GM23248 (cell line): ENCODE results near the gene TXNRD2. TPM values are rescaled to one million over a fixed set of nuclear protein-coding genes. Genes with fewer than 3 reads are reported as not detected.

Experiments used
- DNase-seq: peaks from one replicate; pipeline ENCODE4 v3.0.0-alpha.2; 2015
- H2AFZ ChIP-seq: fragments of 200-600 bp; sonication (generic); 2 replicates; pipeline ENCODE4 v1.6.1; 2016; ENCODE audit warnings: antibody characterized with exemption
- H3F3A ChIP-seq: fragments of 200-600 bp; sonication (generic); 2 replicates; pipeline ENCODE4 v1.6.1; 2016; ENCODE audit warnings: mild to moderate bottlenecking, antibody characterized with exemption, mixed run types; ENCODE audit not compliant: insufficient read depth
- H3K27ac ChIP-seq: fragments of 200-600 bp; sonication (generic); 2 replicates; pipeline ENCODE4 v1.5.1; 2016; ENCODE audit warnings: mild to moderate bottlenecking
- H3K27me3 ChIP-seq: fragments of 200-600 bp; sonication (generic); replicated peaks from 2 replicates; pipeline ENCODE4 v1.6.1; 2016; ENCODE audit warnings: mild to moderate bottlenecking; ENCODE audit not compliant: insufficient read depth
- H3K36me3 ChIP-seq: fragments of 200-600 bp; sonication (generic); 2 replicates; pipeline ENCODE4 v1.6.1; 2016; ENCODE audit warnings: low read depth, mild to moderate bottlenecking
- H3K4me1 ChIP-seq: fragments of 200-600 bp; sonication (generic); 2 replicates; pipeline ENCODE4 v1.6.1; 2016; ENCODE audit warnings: mild to moderate bottlenecking; ENCODE audit not compliant: insufficient read depth
- H3K4me2 ChIP-seq: fragments of 200-600 bp; sonication (generic); one replicate; pipeline ENCODE4 v1.6.1; 2016; ENCODE audit warnings: mild to moderate bottlenecking; ENCODE audit not compliant: unreplicated experiment
- H3K4me3 ChIP-seq: fragments of 200-600 bp; sonication (generic); 2 replicates; pipeline ENCODE4 v1.5.1; 2016; ENCODE audit warnings: mild to moderate bottlenecking
- H3K79me2 ChIP-seq: fragments of 200-600 bp; sonication (generic); 2 replicates; pipeline ENCODE4 v1.6.1; 2016; ENCODE audit warnings: mild to moderate bottlenecking; ENCODE audit not compliant: insufficient read depth
- H3K9ac ChIP-seq: fragments of 200-600 bp; sonication (generic); 2 replicates; pipeline ENCODE4 v1.6.1; 2016; ENCODE audit warnings: mild to moderate bottlenecking
- H3K9me2 ChIP-seq: fragments of 200-600 bp; sonication (generic); 2 replicates; pipeline ENCODE4 v1.6.1; 2016; ENCODE audit warnings: mixed run types, mild to moderate bottlenecking, moderate library complexity; ENCODE audit not compliant: insufficient read depth
- H3K9me3 ChIP-seq: fragments of 200-600 bp; sonication (generic); one replicate; pipeline ENCODE4 v1.6.1; 2017; ENCODE audit warnings: low read depth
- H4K20me1 ChIP-seq: fragments of 200-600 bp; sonication (generic); 2 replicates; pipeline ENCODE4 v1.6.0; 2016; ENCODE audit not compliant: insufficient read depth
- EZH2 ChIP-seq: fragments of 200-600 bp; sonication (generic); IDR thresholded peaks from 2 replicates; pipeline ENCODE4 v1.6.1; 2018; ENCODE audit warnings: antibody characterized with exemption, mild to moderate bottlenecking; ENCODE audit not compliant: insufficient read depth, poor library complexity, severe bottlenecking
- EZH2phosphoT487 ChIP-seq: fragments of 200-600 bp; sonication (generic); IDR thresholded peaks from 2 replicates; pipeline ENCODE4 v1.6.1; 2018; ENCODE audit warnings: antibody characterized with exemption, moderate library complexity, mild to moderate bottlenecking, low read depth; ENCODE audit not compliant: insufficient read depth
- WGBS, 2 experiments: methylation state at CpG; one replicate each; pipeline ENCODE4 v1.1.6; 2015 to 2017; ENCODE audit warnings: low lambda C conversion rate in 2 of 2, low coverage in 1 of 2; ENCODE audit errors: missing lambda C conversion rate in 2 of 2; 5-methylcytosine and 5-hydroxymethylcytosine counted together
- in situ Hi-C: fragments of 300-500 bp; cut with MboI; formaldehyde crosslinking; loops from 2 replicates; pipeline ENCODE4 v1.15.0; 2020
- polyA plus RNA-seq: library from polyadenylated mRNA; unstranded; fragments of >200 nt; fragmentation: Nextera tagmentation; extraction: Ambion mirVana; gene quantifications from 2 replicates; pipeline ENCODE4 v1.2.1, GENCODE V29; 2016
- total RNA-seq: library from RNA; depleted of rRNA; stranded (reverse); fragments of >200 nt; shearing (Covaris generic); gene quantifications from 2 replicates; pipeline ENCODE4 v1.2.3, GENCODE V29; 2014

The TXNRD2 gene
- total and polyA plus RNA-seq, 2 experiments from 2014 or later, result 20.1 to 24.8 TPM

GRCh38 chr22:19891317-19892256 lies 50.0 kb downstream of the TXNRD2 start:
- Histone ChIP-seq H3K79me2 (peaks cover 10% of the 10 kb centered on the region; the same call in 1 of the 2 replicates), H3K4me2 (peak overlapping the region; percentile 60), H4K20me1 (no peaks in the 10 kb centered on the region), H3K9ac (peak overlapping the region; percentile 25; the same call in 1 of the 2 replicates), H2AFZ (no peak overlapping the region), H3K4me3 (no peak overlapping the region), H3K27me3 (no peaks in the 10 kb centered on the region), H3K4me1 (peaks cover 35% of the 10 kb centered on the region), H3K9me2 (no peaks in the 10 kb centered on the region), H3K27ac (peak overlapping the region; percentile 35), H3K9me3 (no peaks in the 10 kb centered on the region), H3F3A (0 out of 2 replicates have a peak, but pooled peaks cover 4% of the 10 kb centered on the region), H3K36me3 (no peaks in the 10 kb centered on the region)
- DNase-seq, result peak; percentile 92
- in situ Hi-C loops, result no loop called here
- 49 to 51% methylated on average over 32 of the region's 32 CpGs for WGBS, 2 experiments
- TF ChIP-seq EZH2 (no peak), EZH2phosphoT487 (no peak)

GRCh38 chr22:19890502-19891316 lies 50.9 kb downstream of the TXNRD2 start:
- no peaks in the 10 kb centered on the region for H3K27me3 ChIP-seq
- H3K9me3 ChIP-seq, result no peaks in the 10 kb centered on the region
- peak overlapping the region; percentile 60 for H3K4me2 ChIP-seq
- H3K4me3 ChIP-seq, result no peak overlapping the region
- 0 out of 2 replicates have a peak, but pooled peaks cover 4% of the 10 kb centered on the region for H3F3A ChIP-seq
- no peak for TF ChIP-seq EZH2phosphoT487
- no peak for TF ChIP-seq EZH2
- H3K9me2 ChIP-seq, result no peaks in the 10 kb centered on the region
- WGBS, 2 experiments, result 79 to 91% methylated on average over 19 to 20 of the region's 20 CpGs
- no peak for DNase-seq
- no peaks in the 10 kb centered on the region for H3K36me3 ChIP-seq
- peak overlapping the region; percentile 25; the same call in 1 of the 2 replicates for H3K9ac ChIP-seq
- H3K27ac ChIP-seq, result peak overlapping the region; percentile 12; the same call in 1 of the 2 replicates
- H2AFZ ChIP-seq, result no peak overlapping the region
- in situ Hi-C loops, result no loop called here
- peaks cover 10% of the 10 kb centered on the region; the same call in 1 of the 2 replicates for H3K79me2 ChIP-seq
- no peaks in the 10 kb centered on the region for H4K20me1 ChIP-seq
- H3K4me1 ChIP-seq, result peaks cover 39% of the 10 kb centered on the region

- Histone ChIP-seq H3K79me2 (peaks cover 10% of the 10 kb centered on the region; the same call in 1 of the 2 replicates), H3K27me3 (no peaks in the 10 kb centered on the region), H3K36me3 (no peaks in the 10 kb centered on the region), H4K20me1 (no peaks in the 10 kb centered on the region), H3K27ac (no peak overlapping the region), H3K9ac (no peak overlapping the region), H2AFZ (no peak overlapping the region), H3K4me2 (no peak overlapping the region), H3K9me3 (no peaks in the 10 kb centered on the region), H3K9me2 (no peaks in the 10 kb centered on the region), H3K4me3 (no peak overlapping the region), H3F3A (0 out of 2 replicates have a peak, but pooled peaks cover 4% of the 10 kb centered on the region), H3K4me1 (peaks cover 39% of the 10 kb centered on the region)
- no peak for DNase-seq
- WGBS, 2 experiments, result 89 to 93% methylated on average over 9 of the region's 9 CpGs
- no peak for TF ChIP-seq EZH2
- no peak for TF ChIP-seq EZH2phosphoT487
- in situ Hi-C loops, result no loop called here
Observed at GRCh38 chr22:19889951-19890350, 51.7 kb downstream of the TXNRD2 start.

- Histone ChIP-seq H3K9me2 (no peaks in the 10 kb centered on the region), H3K4me3 (no peak overlapping the region), H3K79me2 (peaks cover 10% of the 10 kb centered on the region; the same call in 1 of the 2 replicates), H3K36me3 (no peaks in the 10 kb centered on the region), H3K4me2 (no peak overlapping the region), H3K9ac (no peak overlapping the region), H3K27me3 (no peaks in the 10 kb centered on the region), H3F3A (0 out of 2 replicates have a peak, but pooled peaks cover 4% of the 10 kb centered on the region), H2AFZ (no peak overlapping the region), H3K4me1 (peaks cover 39% of the 10 kb centered on the region), H4K20me1 (no peaks in the 10 kb centered on the region), H3K27ac (no peak overlapping the region), H3K9me3 (no peaks in the 10 kb centered on the region)
- no peak for DNase-seq
- in situ Hi-C loops, result no loop called here
- WGBS, 2 experiments, result 90 to 95% methylated on average over 16 to 17 of the region's 17 CpGs
- no peak for TF ChIP-seq EZH2
- no peak for TF ChIP-seq EZH2phosphoT487
Observed at GRCh38 chr22:19888131-19888746, 53.4 kb downstream of the TXNRD2 start.
